Stomach smooth muscle (tissue), 2 donors: ENCODE results near the gene CCDC186.

ENCODE experiments used
- H3K27ac ChIP-seq: one replicate; pipeline ENCODE4 v1.7.0; 2013; ENCODE audit warnings: mild to moderate bottlenecking, low read length, inconsistent platforms
- H3K27me3 ChIP-seq, 2 donors: one replicate each; pipeline ENCODE4 v1.7.0; 2013; ENCODE audit warnings: low read length in 2 of 2; ENCODE audit not compliant: insufficient read depth in 2 of 2, control insufficient read depth in 1 of 2
- H3K36me3 ChIP-seq, 2 donors: one replicate each; pipeline ENCODE4 v1.7.0; 2013; ENCODE audit warnings: low read length in 2 of 2; ENCODE audit not compliant: control insufficient read depth in 2 of 2, insufficient read depth in 2 of 2
- H3K4me1 ChIP-seq: one replicate; pipeline ENCODE4 v1.7.0; 2013; ENCODE audit warnings: low read length; ENCODE audit not compliant: control insufficient read depth, insufficient read depth
- H3K4me3 ChIP-seq, 2 donors: one replicate each; pipeline ENCODE4 v1.7.0; 2013; ENCODE audit warnings: low read length in 2 of 2
- H3K9ac ChIP-seq, 2 donors: one replicate each; pipeline ENCODE4 v1.7.0; 2013; ENCODE audit warnings: low read length in 2 of 2, mild to moderate bottlenecking in 1 of 2
- H3K9me3 ChIP-seq, 2 donors: one replicate each; pipeline ENCODE4 v1.7.0; 2013; ENCODE audit warnings: low read length in 2 of 2; ENCODE audit not compliant: control insufficient read depth in 2 of 2
- donor health status: healthy.
- donor health status: Pancreatic carcinoma.

CCDC186 gene

GRCh38 chr10:114118514-114118913 is 55.5 kb downstream of the CCDC186 start:
- no peak overlapping the region for H3K4me3 ChIP-seq
- H3K9me3 ChIP-seq, result no peaks in the 10 kb centered on the region
- no peak overlapping the region for H3K27ac ChIP-seq
- peaks cover 0 to 4% of the 10 kb centered on the region in 2 donors for H3K27me3 ChIP-seq
- H3K9ac ChIP-seq, result no peak overlapping the region
- no peaks in the 10 kb centered on the region for H3K36me3 ChIP-seq
- H3K4me1 ChIP-seq, result no peaks in the 10 kb centered on the region

DNA sequence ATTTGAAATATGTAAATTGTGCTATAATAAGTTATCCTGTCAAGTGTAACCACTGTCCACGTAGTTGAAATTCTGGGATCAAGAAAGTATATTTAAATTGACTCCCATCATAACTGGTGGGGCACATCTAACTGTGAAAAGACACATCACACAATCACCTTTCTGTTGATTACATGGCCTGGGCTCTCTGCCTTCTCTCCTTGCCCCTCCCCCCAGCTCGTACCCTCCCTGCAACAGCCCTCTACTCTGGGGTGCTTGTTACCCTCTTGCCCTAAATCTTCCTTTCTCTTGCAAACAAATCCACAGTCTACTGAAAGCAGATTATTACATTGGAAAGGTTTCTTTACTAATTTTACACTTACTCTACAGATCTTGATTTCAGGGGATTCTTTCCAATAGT is 56.3 kb downstream of the CCDC186 start:
- Histone ChIP-seq H3K27ac (no peak overlapping the region), H3K27me3 (peaks cover 0 to 4% of the 10 kb centered on the region in 2 donors), H3K9ac (no peak overlapping the region), H3K9me3 (no peaks in the 10 kb centered on the region), H3K4me3 (no peak overlapping the region), H3K4me1 (no peaks in the 10 kb centered on the region), H3K36me3 (no peaks in the 10 kb centered on the region)

- Histone ChIP-seq H3K4me3 (no peak overlapping the region), H3K9ac (no peak overlapping the region), H3K9me3 (no peaks in the 10 kb centered on the region), H3K36me3 (no peaks in the 10 kb centered on the region), H3K4me1 (no peaks in the 10 kb centered on the region), H3K27ac (no peak overlapping the region), H3K27me3 (peaks cover 2 to 4% of the 10 kb centered on the region in 2 donors)
These were observed 58.1 kb downstream of the CCDC186 start for GRCh38 chr10:114115661-114116445.

GRCh38 chr10:114110174-114110972 is 63.6 kb downstream of the CCDC186 start:
- no peak overlapping the region for H3K9ac ChIP-seq
- H3K27me3 ChIP-seq, result peaks cover under 1 to 2% of the 10 kb centered on the region in 2 donors
- H3K4me1 ChIP-seq, result no peaks in the 10 kb centered on the region
- H3K27ac ChIP-seq, result no peak overlapping the region
- H3K36me3 ChIP-seq, result no peaks in the 10 kb centered on the region
- no peaks in the 10 kb centered on the region for H3K9me3 ChIP-seq
- no peak overlapping the region for H3K4me3 ChIP-seq

GRCh38 chr10:114103284-114103683 is 70.7 kb downstream of the CCDC186 start:
- H3K27ac ChIP-seq, result no peak overlapping the region
- no peak overlapping the region for H3K4me3 ChIP-seq
- no peaks in the 10 kb centered on the region for H3K36me3 ChIP-seq
- no peak overlapping the region for H3K9ac ChIP-seq
- H3K9me3 ChIP-seq, result no peaks in the 10 kb centered on the region
- H3K27me3 ChIP-seq, result peaks cover 15 to 21% of the 10 kb centered on the region in 2 donors
- H3K4me1 ChIP-seq, result peaks cover 14% of the 10 kb centered on the region

DNA sequence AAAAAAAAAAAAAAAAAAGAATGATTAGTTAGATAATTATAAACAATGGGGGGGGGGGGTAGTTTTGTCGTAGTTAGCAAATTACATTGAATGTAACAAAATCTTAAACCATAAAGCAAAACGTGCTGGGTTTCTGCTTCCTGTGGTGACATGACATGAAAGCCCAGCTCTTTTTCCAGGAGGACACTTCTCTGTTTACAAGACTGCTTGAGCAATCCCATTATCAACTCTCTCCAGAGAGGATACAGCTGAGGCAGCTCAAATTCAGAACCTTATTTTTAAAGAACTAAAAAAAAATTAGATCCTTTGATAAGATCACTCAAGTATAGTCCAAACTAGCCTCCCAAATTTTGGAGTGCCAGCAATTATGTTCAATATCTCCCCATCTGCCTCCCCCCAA is 71.7 kb downstream of the CCDC186 start:
- H3K36me3 ChIP-seq, result no peaks in the 10 kb centered on the region
- H3K9ac ChIP-seq, result no peak overlapping the region
- H3K9me3 ChIP-seq, result no peaks in the 10 kb centered on the region
- H3K4me3 ChIP-seq, result no peak overlapping the region
- H3K4me1 ChIP-seq, result peaks cover 14% of the 10 kb centered on the region
- peaks cover 15 to 21% of the 10 kb centered on the region in 2 donors for H3K27me3 ChIP-seq
- H3K27ac ChIP-seq, result no peak overlapping the region

DNA sequence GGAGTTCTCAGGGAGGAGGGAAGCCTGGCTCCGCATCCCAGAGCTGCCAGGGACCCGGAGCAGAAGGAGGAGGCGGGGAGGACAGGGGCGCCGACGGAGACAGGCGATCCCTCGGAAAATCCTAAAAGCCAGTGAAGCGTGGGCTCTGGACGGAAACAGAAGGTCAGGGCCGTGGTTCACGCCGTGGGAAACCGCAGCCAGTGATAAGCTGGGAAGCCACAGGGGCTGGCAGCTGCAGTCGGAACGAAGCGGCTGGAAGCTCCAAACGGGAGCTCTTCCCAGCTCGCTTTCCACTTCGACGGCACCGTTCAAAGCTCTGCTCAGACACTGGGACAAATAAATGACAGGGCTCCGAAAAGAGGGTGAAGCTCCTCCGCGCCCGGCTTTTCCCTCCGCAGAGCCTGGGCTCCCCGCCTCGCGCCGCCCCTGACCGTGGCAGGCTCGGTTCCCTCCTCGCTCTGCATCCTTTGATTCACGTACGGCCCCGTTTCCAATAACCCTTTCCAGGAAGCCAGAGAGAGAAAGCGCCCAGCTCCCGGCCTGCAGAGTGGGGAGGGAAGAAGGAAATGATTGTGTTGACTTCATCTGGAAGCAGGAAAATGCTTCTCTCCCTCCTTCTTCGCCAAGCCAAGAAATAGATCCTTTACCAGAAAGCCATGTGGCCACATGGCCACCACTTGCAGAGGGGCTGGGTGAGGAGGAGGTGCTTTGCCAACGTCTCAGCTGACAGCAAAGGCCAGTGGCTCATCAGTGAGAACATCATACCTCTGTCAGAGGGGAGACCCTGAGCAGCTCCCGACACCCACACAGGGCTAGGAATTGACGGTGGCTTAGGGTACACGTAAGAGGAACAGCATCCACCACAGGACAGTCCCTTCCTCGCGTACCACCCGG is 72.9 kb downstream of the CCDC186 start:
- Histone ChIP-seq H3K27ac (no peak overlapping the region), H3K9me3 (no peaks in the 10 kb centered on the region), H3K36me3 (no peaks in the 10 kb centered on the region), H3K4me3 (peak overlapping the region; percentile 65 to 73), H3K27me3 (peaks cover 15 to 21% of the 10 kb centered on the region in 2 donors), H3K9ac (peak overlapping the region; percentile 26 to 29), H3K4me1 (peaks cover 14% of the 10 kb centered on the region)

DNA sequence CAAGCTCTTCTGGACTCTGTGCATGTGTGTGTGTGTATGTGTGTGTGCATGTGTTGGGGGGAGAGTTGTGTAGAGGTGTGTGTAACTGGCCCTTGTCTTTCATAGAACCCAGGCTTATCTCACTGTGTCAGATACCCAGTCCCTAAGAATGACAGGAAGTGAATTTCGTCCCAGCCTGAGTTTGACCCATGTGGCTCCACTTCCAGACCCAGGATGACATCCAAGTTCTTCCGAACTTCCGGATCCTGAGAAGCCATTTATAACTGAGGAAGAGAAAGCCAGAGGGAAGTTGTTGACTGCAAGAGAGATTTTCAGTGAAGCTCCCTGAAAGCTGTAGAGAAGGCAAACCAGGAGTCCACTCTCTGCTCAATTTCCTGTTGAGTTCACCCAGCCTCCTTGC is 77.1 kb downstream of the CCDC186 start:
- peaks cover 11% of the 10 kb centered on the region for H3K4me1 ChIP-seq
- H3K27ac ChIP-seq, result no peak overlapping the region
- H3K9me3 ChIP-seq, result no peaks in the 10 kb centered on the region

GRCh38 chr10:114095559-114096337 is 78.3 kb downstream of the CCDC186 start:
- H3K36me3 ChIP-seq, result no peaks in the 10 kb centered on the region
- peaks cover 2% of the 10 kb centered on the region for H3K4me1 ChIP-seq
- H3K27me3 ChIP-seq, result peaks cover 8 to 11% of the 10 kb centered on the region in 2 donors
- H3K9me3 ChIP-seq, result no peaks in the 10 kb centered on the region
- no peak overlapping the region for H3K9ac ChIP-seq
- no peak overlapping the region for H3K4me3 ChIP-seq
- H3K27ac ChIP-seq, result no peak overlapping the region

More for the DNA sequence above, 77.1 kb downstream of the CCDC186 start:
- H3K36me3 ChIP-seq, result no peaks in the 10 kb centered on the region
- H3K9ac ChIP-seq, result no peak overlapping the region
- H3K4me3 ChIP-seq, result no peak overlapping the region
- peaks cover 15 to 21% of the 10 kb centered on the region in 2 donors for H3K27me3 ChIP-seq

GRCh38 chr10:114094795-114095194 is 79.2 kb downstream of the CCDC186 start:
- H3K4me1 ChIP-seq, result no peaks in the 10 kb centered on the region
- no peak overlapping the region for H3K9ac ChIP-seq
- H3K9me3 ChIP-seq, result no peaks in the 10 kb centered on the region
- H3K27ac ChIP-seq, result no peak overlapping the region
- no peak overlapping the region for H3K4me3 ChIP-seq
- no peaks in the 10 kb centered on the region for H3K36me3 ChIP-seq
- H3K27me3 ChIP-seq, result peaks cover 3% of the 10 kb centered on the region in 2 donors
